SK-N-SH (cell line): Measurements from ENCODE around the gene RAB10.

Experiments used
- FOXM1 ChIP-seq: IDR thresholded peaks from 2 replicates; pipeline ENCODE4 v1.4.0; 2012; ENCODE audit warnings: low read depth, mild to moderate bottlenecking
- MAX ChIP-seq: IDR thresholded peaks from 2 replicates; pipeline ENCODE4 v1.4.0; 2012; ENCODE audit warnings: low read depth
- POLR2AphosphoS5 ChIP-seq: IDR thresholded peaks from 2 replicates; pipeline ENCODE4 v1.6.1; 2012; ENCODE audit warnings: low read depth, low read length

DNA sequence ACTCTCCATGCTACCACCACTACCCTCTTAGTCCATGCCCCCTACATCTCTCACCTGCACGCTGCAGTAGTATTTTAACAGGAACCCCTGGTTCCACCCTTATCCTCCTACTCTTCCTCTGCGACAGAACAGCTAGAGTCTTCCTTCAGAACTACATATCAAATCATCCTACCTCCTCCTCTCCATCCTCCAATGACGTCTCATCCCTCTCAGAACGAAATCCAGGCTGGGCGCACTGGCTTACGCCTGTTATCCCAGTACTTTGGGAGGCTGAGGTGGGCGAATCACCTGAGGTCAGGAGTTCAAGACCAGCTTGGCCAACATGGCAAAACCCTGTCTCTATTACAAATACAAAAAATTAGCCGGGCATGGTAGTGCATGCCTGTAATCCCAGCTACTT is 41.3 kb upstream of the RAB10 start:
- TF ChIP-seq FOXM1, result no peak
- TF ChIP-seq POLR2AphosphoS5, result no peak
- no peak for TF ChIP-seq MAX
